HepG2 (cell line): ENCODE results near the gene ZNF488. TPM values are rescaled to one million over a fixed set of nuclear protein-coding genes. Genes with fewer than 3 reads are reported as not detected.

Experiments used
- ATAC-seq: fragments of 200-7000 bp; cut with Tn5 transposase; 3 replicates; pipeline ENCODE4 v1.9.1; 2020; ENCODE audit warnings: mild to moderate bottlenecking, moderate library complexity
- BruUV-seq: library from RNA; stranded (reverse); fragments of 400-500 nt; replicated peaks from 2 replicates; lab custom pipeline; 2021; lab: Mats Ljungman, UMichigan
- CTCF ChIA-PET: fragments of 300-600 bp; formaldehyde crosslinking; extraction: SDS; loops from one replicate; lab custom pipeline; 2021; ENCODE audit warnings: low total read pairs, inconsistent platforms, low intra/inter-chr PET ratio; lab: Yijun Ruan, JAX
- POLR2A ChIA-PET: fragments of 350-600 bp; sonication (Branson Sonifier 250); formaldehyde crosslinking; loops from one replicate; lab custom pipeline; 2020; ENCODE audit warnings: antibody characterized with exemption, inconsistent platforms; lab: Yijun Ruan, JAX
- DNase-seq: peaks from one replicate; pipeline ENCODE4 v3.0.0-alpha.2; 2015; ENCODE audit warnings: low spot score
- FAIRE-seq: peaks from 3 replicates; lab custom pipeline; 2011; peaks lifted over from hg19 to GRCh38; lab: Jason Lieb, UNC
- H2AFZ ChIP-seq: one replicate; pipeline ENCODE4 v1.6.1; 2011; ENCODE audit warnings: low read length, inconsistent platforms
- H3K27ac ChIP-seq: fragments of 300-600 bp; 3 replicates; pipeline ENCODE4 v1.8.0; 2011; ENCODE audit warnings: mixed run types, mild to moderate bottlenecking, mixed read lengths, low read length, inconsistent platforms; ENCODE audit not compliant: insufficient read depth; ENCODE audit errors: extremely low read length
- H3K27me3 ChIP-seq, 2 experiments: fragments of 200-600 bp in 1 of 2; 2 replicates in 1 of 2; 3 replicates in 1 of 2; pipeline versions ENCODE4 v1.6.0 to v1.8.0; 2011; ENCODE audit warnings: low read length in 2 of 2, mild to moderate bottlenecking in 2 of 2, moderate library complexity in 2 of 2, inconsistent platforms in 1 of 2; ENCODE audit not compliant: insufficient read depth in 2 of 2, control insufficient read depth in 1 of 2
- H3K36me3 ChIP-seq, 2 experiments: fragments of 200-600 bp in 1 of 2; replicated peaks in 1 of 2; 2 replicates in 1 of 2; 3 replicates in 1 of 2; pipeline versions ENCODE4 v1.5.1 to v1.8.0; 2011; ENCODE audit warnings: low read length in 2 of 2, inconsistent platforms in 1 of 2; ENCODE audit not compliant: insufficient read depth in 2 of 2, control insufficient read depth in 1 of 2
- H3K4me1 ChIP-seq: 2 replicates; pipeline ENCODE4 v1.5.1; 2012; ENCODE audit warnings: low read length, inconsistent platforms; ENCODE audit not compliant: insufficient read depth
- H3K4me2 ChIP-seq: 2 replicates; pipeline ENCODE4 v1.6.0; 2011; ENCODE audit warnings: low read depth, low read length, inconsistent platforms
- H3K4me3 ChIP-seq, 3 experiments: fragments of 200-600 bp in 1 of 3; sonication (generic), shearing (Covaris generic) in 1 of 3; replicated peaks in 1 of 3; 2 replicates each; pipeline ENCODE4 v1.5.1; 2011 to 2016; ENCODE audit warnings: low read length in 3 of 3, inconsistent platforms in 2 of 3, low read depth in 2 of 3, mild to moderate bottlenecking in 2 of 3, control low read depth in 1 of 3, mixed read lengths in 1 of 3; ENCODE audit not compliant: insufficient read depth in 1 of 3
- H3K79me2 ChIP-seq: one replicate; pipeline ENCODE4 v1.6.1; 2011; ENCODE audit warnings: low read length, inconsistent platforms; ENCODE audit not compliant: insufficient read depth
- H3K9ac ChIP-seq: 2 replicates; pipeline ENCODE4 v1.6.0; 2011; ENCODE audit warnings: mild to moderate bottlenecking, low read depth, low read length, inconsistent platforms; ENCODE audit not compliant: insufficient read depth
- H3K9me3 ChIP-seq: 2 replicates; pipeline ENCODE4 v1.5.1; 2012; ENCODE audit warnings: mild to moderate bottlenecking, low read length
- H4K20me1 ChIP-seq: 2 replicates; pipeline ENCODE4 v1.6.0; 2011; ENCODE audit warnings: inconsistent platforms, mild to moderate bottlenecking, low read length, moderate library complexity; ENCODE audit not compliant: insufficient read depth
- AKNA ChIP-seq: sonication (generic); formaldehyde crosslinking; IDR thresholded peaks from 2 replicates; pipeline ENCODE4 v1.4.0; 2020; ENCODE audit warnings: missing genetic modification reagents, borderline replicate concordance
- DMAP1 ChIP-seq: IDR thresholded peaks from 2 replicates; pipeline ENCODE4 v1.6.1; 2016
- ETV5 ChIP-seq: IDR thresholded peaks from 2 replicates; pipeline ENCODE4 v1.6.1; 2018; ENCODE audit warnings: missing biosample characterization, missing genetic modification reagents, inconsistent platforms, borderline replicate concordance
- MAF1 ChIP-seq: sonication (generic); formaldehyde crosslinking; IDR thresholded peaks from 2 replicates; pipeline ENCODE4 v1.5.0; 2020; ENCODE audit warnings: missing genetic modification reagents, borderline replicate concordance
- MYNN ChIP-seq: sonication (generic); formaldehyde crosslinking; IDR thresholded peaks from 2 replicates; pipeline ENCODE4 v1.4.0; 2020; ENCODE audit warnings: mild to moderate bottlenecking, low read depth, missing genetic modification reagents
- NAIF1 ChIP-seq: sonication (generic); formaldehyde crosslinking; IDR thresholded peaks from 2 replicates; pipeline ENCODE4 v1.5.0; 2020; ENCODE audit warnings: mild to moderate bottlenecking, missing genetic modification reagents, borderline replicate concordance
- NPAS2 ChIP-seq: sonication (generic); formaldehyde crosslinking; IDR thresholded peaks from 2 replicates; pipeline ENCODE4 v1.8.0; 2022; ENCODE audit warnings: mild to moderate bottlenecking, missing genetic modification reagents, borderline replicate concordance
- PHF8 ChIP-seq: sonication (generic); formaldehyde crosslinking; IDR thresholded peaks from 2 replicates; pipeline ENCODE4 v1.5.0; 2020; ENCODE audit warnings: missing genetic modification reagents
- SP2 ChIP-seq: sonication (generic); formaldehyde crosslinking; IDR thresholded peaks from 2 replicates; pipeline ENCODE4 v1.5.1; 2020; ENCODE audit warnings: mild to moderate bottlenecking, missing genetic modification reagents
- TMF1 ChIP-seq: sonication (generic); formaldehyde crosslinking; IDR thresholded peaks from 2 replicates; pipeline ENCODE4 v1.8.1; 2022; ENCODE audit warnings: low read depth, missing genetic modification reagents
- ZC3H13 ChIP-seq: sonication (generic); formaldehyde crosslinking; IDR thresholded peaks from 2 replicates; pipeline ENCODE4 v1.8.1; 2023; ENCODE audit warnings: mild to moderate bottlenecking, missing genetic modification reagents, moderate library complexity
- ZNF331 ChIP-seq: sonication (generic); formaldehyde crosslinking; IDR thresholded peaks from 2 replicates; pipeline ENCODE4 v1.4.0; 2020; ENCODE audit warnings: missing genetic modification reagents
- ZNF430 ChIP-seq: sonication (generic); formaldehyde crosslinking; IDR thresholded peaks from 2 replicates; pipeline ENCODE4 v1.9.0; 2021; ENCODE audit warnings: mild to moderate bottlenecking, missing genetic modification reagents
- ZNF710 ChIP-seq: sonication (generic); formaldehyde crosslinking; IDR thresholded peaks from 2 replicates; pipeline ENCODE4 v1.5.0; 2020; ENCODE audit warnings: mild to moderate bottlenecking, missing genetic modification reagents, borderline replicate concordance
- ZNF784 ChIP-seq: sonication (generic); formaldehyde crosslinking; IDR thresholded peaks from 2 replicates; pipeline ENCODE4 v1.5.1; 2020; ENCODE audit warnings: missing genetic modification reagents, mild to moderate bottlenecking, borderline replicate concordance
- ZSCAN30 ChIP-seq: sonication (generic); formaldehyde crosslinking; IDR thresholded peaks from 2 replicates; pipeline ENCODE4 v1.5.0; 2020; ENCODE audit warnings: mild to moderate bottlenecking, missing genetic modification reagents
- WGBS: methylation state at CpG from one replicate; pipeline ENCODE4 v1.1.6; 2017; ENCODE audit warnings: low lambda C conversion rate; 5-methylcytosine and 5-hydroxymethylcytosine counted together
- in situ Hi-C: cut with HindIII; loops from 2 replicates; pipeline ENCODE4 v1.10.0; 2017; ENCODE audit warnings: low pct_unique_long_range_greater_than_20kb; ENCODE audit not compliant: extremely low pct_ligation_motif_present
- intact Hi-C: fragments of 100-400 bp; cut with micrococcal nuclease; formaldehyde crosslinking; loops from one replicate; pipeline ENCODE4 v1.10.0; 2022; ENCODE audit not compliant: unreplicated experiment
- polyA plus RNA-seq, 8 experiments: library from polyadenylated mRNA; depleted of rRNA in 3 of 8; stranded (reverse) in 7 of 8; unstranded in 1 of 8; fragments of >200 nt; fragmentation: Illumina TruSeq in 4 of 8; extraction: Trizol in 4 of 8; gene quantifications; 2 replicates each; pipeline versions ENCODE4 v1.2.1 to v1.2.3, GENCODE V29; 2011 to 2016; ENCODE audit warnings: low read depth in 4 of 8, missing spikeins in 1 of 8, mixed read lengths in 1 of 8; ENCODE audit not compliant: insufficient read depth in 1 of 8
- total RNA-seq, 5 experiments: library from RNA; depleted of rRNA; stranded (reverse); fragments of >200 nt; fragmentation: Illumina TruSeq; extraction: Trizol; gene quantifications; 2 replicates each; pipeline ENCODE4 v1.2.3, GENCODE V29; 2016; ENCODE audit warnings: low read depth in 1 of 5

The ZNF488 gene
- total and polyA plus RNA-seq, 2 of the 13 experiments (the other 11 are each of a cell fraction or from before 2014, with no cell fraction given) = 0.13 to 0.15 TPM

GRCh38 chr10:47337310-47337709 lies 46.8 kb downstream of the ZNF488 start:
- Histone ChIP-seq H4K20me1 (no peaks in the 10 kb centered on the region), H3K9me3 (no peaks in the 10 kb centered on the region), H3K27me3 (peaks cover 0 to 10% of the 10 kb centered on the region in 2 experiments; a peak in 1 of 5 replicates), H3K9ac (no peak overlapping the region), H3K4me1 (no peaks in the 10 kb centered on the region), H3K4me3 (no peak overlapping the region), H3K36me3 (no peaks in the 10 kb centered on the region), H3K4me2 (no peak overlapping the region), H2AFZ (no peak overlapping the region), H3K79me2 (no peaks in the 10 kb centered on the region), H3K27ac (no peak overlapping the region)
- FAIRE-seq (no peak), DNase-seq (no peak), ATAC-seq (no peak)
- WGBS = 23% methylated on average over 3 of the region's 4 CpGs
- ChIA-PET POLR2A (no interaction called here), CTCF (no interaction called here)
- in situ Hi-C loops (no loop called here), intact Hi-C loops (loop anchor here (2.0 kb wide), 1 partner anchor 21 kb away; no protein-coding TSS in a partner anchor)
- no TSS peak for BruUV-seq
- TF ChIP-seq TMF1 (CRISPR knock-in tag) = no peak
- TF ChIP-seq ZC3H13 (CRISPR knock-in tag) = no peak
- no peak for TF ChIP-seq DMAP1 (CRISPR knock-in tag)
- TF ChIP-seq ZSCAN30 = no peak
- no peak for TF ChIP-seq NPAS2 (CRISPR knock-in tag)
- TF ChIP-seq MAF1 (CRISPR knock-in tag) = no peak
- no peak for TF ChIP-seq ETV5
- no peak for TF ChIP-seq ZNF784 (CRISPR knock-in tag)
- TF ChIP-seq SP2 (CRISPR knock-in tag) = no peak
- no peak for TF ChIP-seq NAIF1 (CRISPR knock-in tag)
- no peak for TF ChIP-seq ZNF331
- no peak for TF ChIP-seq ZNF430 (CRISPR knock-in tag)
- TF ChIP-seq ZNF710 (CRISPR knock-in tag) = no peak
- TF ChIP-seq AKNA = no peak
- TF ChIP-seq MYNN = no peak
- TF ChIP-seq PHF8 = no peak
